HG02759 (cell line): ENCODE data around the gene HESX1.

Experiments used
- ATAC-seq: cut with Tn5 transposase; IDR thresholded peaks from one replicate; pipeline ENCODE4 v1.9.1; 2021; ENCODE audit warnings: mild to moderate bottlenecking, moderate library complexity; ENCODE audit not compliant: unreplicated experiment

HESX1 gene

DNA sequence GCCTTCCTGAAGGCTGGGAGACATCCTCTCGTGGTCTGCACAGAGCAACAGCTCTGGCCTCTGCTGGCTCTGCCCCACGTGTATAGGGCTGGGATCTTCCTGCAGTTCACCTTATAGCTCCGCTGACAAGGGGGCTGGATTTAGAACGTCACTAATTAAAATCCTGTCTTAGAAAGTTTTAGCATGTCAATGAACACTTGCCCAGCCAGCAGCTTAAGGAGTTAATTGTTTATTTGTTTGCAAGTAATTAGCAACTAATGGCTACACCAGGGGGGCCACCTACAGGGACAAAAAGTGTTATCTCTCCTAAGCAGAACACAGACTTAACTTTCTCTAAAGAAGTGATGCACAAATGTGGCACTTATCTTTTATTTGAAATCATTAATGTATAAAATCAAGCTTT lies at the start of gene HESX1:
TSS of gene HESX1 (minus strand) at position 84 of the 403 bp plus-strand sequence. CDS start at position 24, 60 bp downstream.
- ATAC-seq = no peak

DNA sequence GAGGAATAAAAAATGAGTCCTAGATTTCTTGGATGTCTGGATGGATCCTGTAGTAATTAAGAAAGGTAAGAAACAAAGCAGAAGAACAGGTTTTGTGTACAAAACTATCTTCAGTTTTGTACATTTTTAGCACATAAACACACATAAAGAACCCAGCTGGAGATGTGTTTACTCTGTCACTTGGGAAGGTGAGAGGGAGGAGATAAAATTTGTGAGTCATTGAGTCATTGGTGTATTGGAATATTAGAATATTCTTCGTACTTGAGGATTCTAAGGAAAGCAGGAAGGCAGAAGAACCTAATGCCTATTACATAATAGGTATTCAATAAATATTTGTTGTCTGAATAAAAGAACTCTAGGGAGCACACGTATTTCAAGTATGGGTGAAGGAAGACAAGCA lies 45.2 kb upstream of the HESX1 start:
- ATAC-seq = no peak

DNA sequence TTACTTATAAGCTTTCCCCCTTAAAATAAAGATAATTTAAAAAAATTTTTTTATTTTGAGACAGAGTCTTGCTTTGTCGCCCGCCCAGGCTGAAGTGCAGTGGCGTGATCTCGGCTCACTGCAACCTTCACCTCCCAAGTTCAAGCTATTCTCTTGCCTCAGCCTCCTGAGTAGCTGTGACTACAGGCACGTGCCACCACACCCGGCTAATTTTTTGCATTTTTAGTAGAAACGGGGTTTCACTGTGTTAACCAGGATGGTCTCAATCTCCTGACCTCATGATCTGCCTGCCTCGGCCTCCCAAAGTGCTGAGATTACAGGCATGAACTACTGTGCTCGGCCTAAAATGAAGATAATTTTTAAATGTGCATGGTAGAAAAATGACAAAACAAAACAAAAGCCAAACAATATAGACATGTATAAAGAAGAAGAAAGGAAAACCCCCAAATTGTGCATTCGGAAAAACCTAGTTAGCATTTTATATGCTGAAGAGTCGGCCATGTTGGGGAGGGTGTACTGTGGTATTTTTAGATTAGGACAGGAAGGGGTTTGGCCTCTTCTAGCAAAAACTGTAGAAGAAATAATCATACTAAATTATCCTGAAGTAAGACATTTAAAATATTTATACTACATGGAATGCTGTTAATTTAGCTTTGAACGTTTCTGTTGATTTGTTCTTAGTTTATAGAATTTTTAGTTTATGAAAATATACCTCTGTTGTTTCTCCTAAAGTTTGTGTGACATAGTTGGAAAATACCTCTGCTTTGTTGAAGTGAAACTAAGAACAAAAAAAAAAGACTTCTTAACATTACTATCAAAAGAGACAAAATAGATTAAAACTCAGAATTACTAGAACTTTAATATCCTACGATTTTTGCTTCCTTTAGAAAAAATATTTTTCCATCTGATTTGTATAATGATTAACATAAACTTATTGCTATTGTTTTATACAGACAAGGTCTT lies 35.1 kb upstream of the HESX1 start:
- ATAC-seq = no peak

DNA sequence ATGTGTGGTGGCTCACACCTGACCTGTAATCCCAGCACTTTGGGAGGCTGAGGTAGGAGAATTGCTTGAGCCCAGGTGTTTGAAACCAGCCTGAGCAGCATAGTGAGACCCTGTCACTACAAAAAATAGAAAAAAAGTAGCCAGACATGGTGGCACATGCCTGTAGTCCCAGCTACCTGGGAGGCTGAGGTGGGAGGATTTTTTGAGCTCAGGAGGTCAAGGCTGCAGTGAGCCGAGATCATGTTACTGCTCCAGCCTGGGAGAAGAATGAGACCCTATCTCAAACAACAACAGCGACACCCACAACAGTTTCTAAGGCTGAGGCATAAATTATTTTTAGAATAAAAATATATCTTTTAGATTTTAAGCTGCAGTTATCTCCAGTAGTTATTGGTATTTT lies 34.0 kb upstream of the HESX1 start:
- ATAC-seq = no peak

DNA sequence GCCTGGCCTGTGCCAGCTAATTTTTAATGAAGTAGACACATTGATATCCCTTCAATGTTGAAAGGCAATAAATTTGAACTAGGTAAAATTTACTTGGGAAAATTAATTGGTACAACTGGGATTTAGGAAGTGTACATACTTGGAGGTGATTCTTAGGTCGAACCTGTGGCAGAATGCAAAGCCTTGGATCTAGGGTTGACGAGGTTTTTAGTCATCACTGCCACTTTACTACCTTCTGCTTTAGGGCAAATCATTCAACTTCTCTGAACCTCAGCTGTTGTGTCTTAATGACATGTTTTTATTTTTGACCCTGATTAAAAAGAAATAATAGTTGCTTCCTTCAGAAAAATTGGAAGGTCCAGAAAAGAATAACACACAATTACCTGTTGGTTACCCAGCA lies 30.2 kb upstream of the HESX1 start:
- no peak for ATAC-seq

DNA sequence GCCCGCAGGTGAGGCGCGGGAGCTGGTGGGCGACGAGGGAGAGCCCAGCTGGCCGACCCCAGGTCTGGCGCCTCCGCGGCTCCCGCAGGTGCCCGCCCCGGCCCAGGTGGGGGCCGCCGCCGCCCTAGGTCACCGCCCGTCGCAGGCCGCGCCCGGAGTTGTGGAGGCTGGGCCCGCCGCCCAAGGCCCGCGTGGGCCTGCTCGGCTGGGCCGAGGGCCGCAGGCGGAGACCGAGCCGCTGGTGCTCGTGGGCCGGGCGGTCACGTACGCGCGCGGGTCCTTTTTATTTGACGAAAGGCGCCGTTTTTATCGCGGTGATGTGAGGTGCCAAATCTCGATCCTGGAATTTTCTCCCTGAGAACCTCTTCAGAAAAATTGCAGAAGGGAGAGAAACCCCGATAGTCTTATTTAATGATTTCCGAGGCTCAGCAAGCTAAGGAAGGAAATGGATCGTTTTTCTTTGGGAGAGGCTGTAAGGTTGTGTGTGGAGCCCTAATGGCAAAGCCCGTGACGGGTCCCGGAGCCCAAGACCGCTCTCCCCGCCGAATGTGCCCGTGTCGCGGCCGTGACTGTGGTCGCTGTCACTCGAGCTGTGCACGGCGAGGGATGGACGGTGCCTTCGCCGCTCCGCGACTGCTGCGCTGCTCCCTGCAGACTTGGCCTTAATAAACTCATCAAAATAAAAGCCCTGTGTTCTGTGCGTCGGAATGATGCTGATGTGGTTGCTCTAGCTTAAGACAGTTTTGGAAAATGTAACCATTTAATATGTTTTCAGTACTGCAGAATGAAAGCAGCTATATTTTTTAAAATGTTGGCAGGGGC lies 28.4 kb upstream of the HESX1 start:
- peak; percentile 40 for ATAC-seq

DNA sequence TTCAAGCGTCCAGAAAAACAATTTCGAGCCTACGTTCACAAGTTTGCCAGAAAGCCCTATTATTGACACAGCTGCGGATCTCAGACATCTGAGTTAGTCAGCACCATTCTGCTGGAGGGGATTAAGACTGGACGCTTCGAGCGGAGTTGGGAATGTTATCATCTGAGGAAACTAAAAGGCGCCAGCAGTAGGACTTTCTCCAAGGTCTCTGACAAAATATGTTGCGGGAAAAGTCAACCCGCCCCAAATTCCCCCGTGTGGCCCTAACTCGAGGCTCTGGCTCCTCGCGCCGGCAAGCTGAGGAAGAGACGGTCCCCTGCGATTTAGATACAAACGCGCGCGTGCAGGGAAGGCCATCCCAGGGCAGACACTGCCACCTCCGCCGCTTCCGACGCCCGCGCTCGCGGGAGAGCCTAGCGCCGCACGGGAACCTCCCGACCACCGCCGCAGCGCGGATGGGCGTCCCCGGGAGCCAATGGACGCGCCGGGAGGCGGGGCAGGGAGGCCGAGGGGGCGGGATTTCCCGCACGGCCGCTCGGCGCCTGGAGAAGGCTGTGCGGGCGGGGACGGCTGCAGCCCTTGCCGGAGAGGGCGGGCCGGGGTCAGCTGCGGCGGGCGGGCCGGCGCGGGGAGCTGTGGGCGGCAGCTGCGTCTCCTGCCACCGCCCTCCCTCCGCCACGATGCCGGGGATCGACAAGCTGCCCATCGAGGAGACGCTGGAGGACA lies 27.6 kb upstream of the HESX1 start, which contains the start of gene APPL1:
TSS of gene APPL1 (plus strand) at position 526 of the 726 bp plus-strand sequence. CDS start at position 681, 155 bp downstream.
- ATAC-seq = peak; percentile 94

DNA sequence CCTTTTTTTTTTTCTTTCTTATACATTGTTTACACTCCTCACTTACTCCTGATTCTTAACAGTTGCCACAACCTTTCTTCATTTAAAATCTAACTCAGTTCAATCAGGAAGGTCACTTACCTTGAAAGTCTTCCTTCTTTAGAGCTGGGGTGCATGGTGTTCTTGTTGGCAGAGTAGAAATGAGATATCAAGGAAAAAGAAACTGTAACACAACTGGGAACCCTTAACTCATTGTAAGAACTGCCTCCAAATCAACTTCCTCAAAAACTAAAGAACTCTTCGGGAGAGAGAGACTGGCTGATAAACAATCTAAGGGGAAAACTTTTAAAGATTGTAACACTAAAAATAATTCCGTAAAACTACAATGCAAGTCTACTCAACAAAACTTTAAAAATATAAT lies 26.4 kb upstream of the HESX1 start:
- ATAC-seq = no peak

DNA sequence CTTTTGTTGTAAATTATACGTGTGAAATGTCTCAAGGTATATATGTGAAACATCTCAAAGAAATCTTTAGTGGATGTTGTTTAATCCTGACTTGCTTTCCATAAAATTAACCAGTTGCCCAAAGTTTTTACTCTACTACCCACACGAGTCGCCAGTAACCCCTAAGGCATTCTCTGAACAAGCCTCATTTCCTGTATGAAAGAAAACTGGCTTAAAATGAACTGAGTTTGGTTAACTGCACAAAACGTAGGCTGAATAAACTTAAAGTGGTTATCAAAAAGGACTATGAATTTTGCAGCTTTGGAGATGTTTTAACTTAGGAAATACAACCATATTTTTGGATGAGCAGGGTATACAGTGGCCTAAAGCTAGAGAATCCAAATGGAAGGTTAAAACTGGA lies 25.1 kb upstream of the HESX1 start:
- ATAC-seq = no peak

DNA sequence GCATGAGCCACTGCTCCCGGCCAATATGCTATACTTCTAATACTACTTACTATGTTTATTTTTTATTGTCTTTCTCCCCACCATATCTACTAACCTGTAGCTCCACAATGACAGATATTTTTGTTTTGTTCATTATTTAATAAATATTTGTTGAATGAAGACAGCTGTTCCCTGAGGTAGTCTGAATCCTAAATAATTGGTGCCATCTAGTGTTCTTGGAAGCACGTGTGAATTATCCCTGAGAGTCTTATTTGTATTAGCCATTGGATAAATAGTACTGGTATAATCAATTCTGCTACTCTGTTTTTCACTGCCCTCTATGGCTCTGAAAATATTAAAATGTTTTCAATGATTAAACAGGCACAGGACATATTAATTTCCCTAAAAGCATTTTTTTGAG lies 22.1 kb upstream of the HESX1 start:
- ATAC-seq = no peak

DNA sequence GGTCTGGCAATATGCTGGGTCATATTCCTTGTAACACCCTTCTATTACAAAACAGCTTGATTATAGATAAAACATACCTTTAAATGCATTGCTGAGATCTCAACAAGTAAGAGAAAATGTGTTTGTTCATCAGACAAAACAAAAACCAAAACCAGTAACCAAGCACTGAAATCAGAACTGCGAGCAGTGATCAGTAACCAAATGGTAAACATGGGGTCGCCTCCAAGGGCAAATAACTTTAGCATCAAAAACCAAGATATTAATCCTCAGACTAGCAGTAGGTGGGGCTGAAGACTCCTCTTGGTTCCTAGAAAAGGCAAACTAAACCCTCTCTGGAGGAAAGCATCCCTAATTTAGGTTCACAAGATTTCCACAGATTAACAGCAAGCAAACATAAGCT lies 6.6 kb upstream of the HESX1 start:
- ATAC-seq = no peak

DNA sequence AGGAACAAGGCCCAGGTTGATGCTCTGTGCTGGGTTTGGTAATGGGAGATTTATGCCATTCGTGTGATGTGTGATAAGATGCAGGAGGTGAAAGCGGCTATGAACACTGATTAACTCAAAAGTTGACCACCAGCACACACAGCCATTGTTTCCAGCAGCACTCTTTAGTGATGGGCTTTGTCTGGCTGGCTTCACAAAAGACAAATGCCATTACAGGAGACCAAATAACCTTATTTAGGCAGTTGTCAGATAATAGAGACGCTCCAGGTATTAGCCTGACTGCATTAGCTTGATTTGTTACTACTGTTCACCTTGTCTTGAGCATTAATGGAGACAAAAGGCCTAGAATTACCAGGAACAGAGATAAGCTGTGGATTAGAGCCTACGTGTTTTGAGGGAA lies 5.1 kb downstream of the HESX1 start:
- no peak for ATAC-seq

DNA sequence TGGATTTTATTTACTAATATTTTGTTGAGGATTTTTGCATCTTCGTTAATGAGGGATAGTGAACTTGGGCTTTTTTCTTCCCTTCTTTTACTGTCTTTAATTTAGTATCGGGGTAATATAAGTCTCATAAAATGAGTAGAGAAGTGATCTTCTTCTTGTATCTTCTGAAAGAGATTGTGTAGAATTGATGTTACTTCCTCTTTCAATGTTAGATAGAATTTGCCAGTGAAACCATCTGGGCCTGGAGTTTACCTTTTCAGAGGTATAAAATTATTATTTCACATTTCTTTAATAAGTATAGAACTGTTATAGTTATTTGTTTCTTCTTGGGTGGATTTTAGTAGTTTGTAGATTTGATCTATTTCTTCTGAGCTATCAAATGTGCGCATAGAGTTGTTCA lies 7.8 kb downstream of the HESX1 start:
- ATAC-seq = no peak

DNA sequence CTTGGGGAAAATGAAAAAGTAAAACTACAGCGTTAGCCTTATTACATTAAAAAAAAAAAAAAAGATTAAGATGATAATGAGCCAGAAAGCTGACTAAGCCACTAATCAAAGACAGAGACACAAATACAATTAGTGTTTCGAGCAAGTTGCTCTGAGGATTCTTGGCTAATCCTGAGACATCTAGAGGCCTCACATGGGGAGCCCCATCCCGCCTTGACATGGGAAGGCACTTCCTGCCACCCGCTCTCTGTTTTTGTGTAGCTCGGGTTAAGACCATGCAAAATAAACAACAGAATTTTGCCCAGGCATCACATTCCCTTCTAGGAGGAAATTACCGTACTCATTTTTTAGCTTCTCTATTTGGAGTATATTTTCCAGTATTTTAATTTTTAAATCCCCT lies 15.3 kb downstream of the HESX1 start:
- no peak for ATAC-seq

DNA sequence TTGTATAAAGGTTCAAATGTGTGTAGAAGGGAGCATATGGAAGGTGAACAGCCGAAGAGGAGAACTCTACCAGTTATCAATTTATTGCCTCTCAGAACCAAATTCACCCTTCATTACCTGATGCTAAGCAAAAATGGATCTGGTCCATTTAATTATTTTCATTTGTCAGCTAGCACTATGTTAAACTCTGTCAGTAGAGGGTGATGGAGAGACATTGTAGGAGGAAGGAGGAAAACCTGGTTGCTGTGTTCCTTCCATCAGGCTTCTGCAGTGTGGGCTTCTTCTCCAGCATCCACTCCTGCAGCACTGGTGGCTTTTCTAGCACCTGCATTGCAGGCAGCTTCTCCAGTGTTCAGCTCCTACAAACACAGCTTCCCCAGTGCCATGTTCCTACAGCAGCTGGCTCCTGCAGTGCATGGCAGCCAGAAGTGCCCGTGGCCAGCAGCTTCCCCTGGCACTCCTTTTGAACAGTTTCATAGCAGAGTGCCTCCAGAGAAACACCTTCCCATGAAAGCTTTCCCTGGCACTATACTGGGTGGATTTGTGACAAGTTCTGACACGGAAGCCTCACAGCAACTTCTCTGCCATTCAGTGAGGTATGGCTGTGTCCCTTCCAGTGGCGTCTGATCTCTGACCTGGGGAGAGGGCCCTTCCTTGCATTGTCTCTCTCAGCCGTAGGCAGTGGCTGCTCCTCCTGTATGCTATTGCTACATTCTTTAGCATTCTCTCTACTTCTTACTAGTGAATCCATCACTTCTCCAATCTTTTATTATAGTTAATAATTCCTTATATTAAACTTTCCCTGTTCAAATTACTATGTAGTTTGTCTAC lies 20.0 kb downstream of the HESX1 start:
- no peak for ATAC-seq

DNA sequence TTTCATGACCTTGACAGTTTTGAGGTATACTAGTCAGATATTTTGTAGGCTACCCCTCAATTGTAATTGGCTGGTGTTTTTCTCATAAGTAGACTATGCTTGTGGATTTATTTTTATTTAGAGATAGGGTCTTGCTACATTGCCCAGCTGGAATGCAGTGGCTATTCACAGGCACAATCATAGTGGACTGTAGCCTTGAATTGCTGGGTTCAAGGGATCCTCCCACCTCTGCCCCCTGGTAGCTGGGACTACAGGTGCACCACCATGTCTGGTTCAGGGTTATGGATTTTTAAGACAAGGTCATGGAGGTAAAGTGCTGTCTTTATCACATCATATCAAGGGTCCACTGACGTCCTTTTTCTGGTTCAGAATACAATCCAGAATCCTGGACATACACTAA lies 23.7 kb downstream of the HESX1 start:
- ATAC-seq = no peak

DNA sequence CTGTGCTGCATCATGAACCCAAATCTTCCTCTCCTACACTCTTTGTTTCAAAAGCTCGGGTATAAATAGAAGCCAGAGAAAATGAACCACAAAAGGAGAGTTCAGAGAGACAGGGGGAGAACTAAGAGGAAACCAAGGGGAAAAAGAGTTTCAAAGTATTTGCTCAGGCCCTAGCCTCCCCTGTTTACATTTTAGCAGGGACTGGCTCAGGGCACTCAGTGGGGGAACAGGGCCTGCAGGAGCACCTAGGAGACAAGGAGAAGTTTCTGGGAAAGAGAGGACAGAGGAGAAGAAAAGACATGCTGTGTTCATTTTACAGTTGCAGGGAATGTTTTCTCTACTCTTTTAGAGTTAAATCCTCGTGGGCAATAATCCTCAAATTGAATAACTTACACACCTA lies 26.1 kb downstream of the HESX1 start:
- no peak for ATAC-seq

DNA sequence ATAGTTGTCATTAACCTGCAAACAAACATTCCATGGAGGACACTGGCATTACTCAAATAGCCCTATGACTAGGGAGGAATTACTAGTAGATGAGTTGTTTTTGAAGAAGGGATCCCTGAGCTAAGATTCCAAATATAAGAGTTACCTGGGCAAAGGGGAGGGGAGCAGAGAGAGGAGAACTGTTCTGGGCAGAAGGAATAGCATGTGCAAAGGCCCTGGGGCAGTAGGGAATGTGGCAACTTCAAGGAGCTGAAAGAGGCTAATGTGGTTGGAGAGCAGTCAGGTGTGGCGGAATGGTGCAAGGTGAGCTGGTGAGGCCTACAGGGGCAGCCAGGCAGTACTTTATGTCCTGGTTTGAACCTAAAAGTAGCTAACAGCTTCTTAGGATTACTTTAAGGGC lies 28.8 kb downstream of the HESX1 start:
- ATAC-seq = no peak

DNA sequence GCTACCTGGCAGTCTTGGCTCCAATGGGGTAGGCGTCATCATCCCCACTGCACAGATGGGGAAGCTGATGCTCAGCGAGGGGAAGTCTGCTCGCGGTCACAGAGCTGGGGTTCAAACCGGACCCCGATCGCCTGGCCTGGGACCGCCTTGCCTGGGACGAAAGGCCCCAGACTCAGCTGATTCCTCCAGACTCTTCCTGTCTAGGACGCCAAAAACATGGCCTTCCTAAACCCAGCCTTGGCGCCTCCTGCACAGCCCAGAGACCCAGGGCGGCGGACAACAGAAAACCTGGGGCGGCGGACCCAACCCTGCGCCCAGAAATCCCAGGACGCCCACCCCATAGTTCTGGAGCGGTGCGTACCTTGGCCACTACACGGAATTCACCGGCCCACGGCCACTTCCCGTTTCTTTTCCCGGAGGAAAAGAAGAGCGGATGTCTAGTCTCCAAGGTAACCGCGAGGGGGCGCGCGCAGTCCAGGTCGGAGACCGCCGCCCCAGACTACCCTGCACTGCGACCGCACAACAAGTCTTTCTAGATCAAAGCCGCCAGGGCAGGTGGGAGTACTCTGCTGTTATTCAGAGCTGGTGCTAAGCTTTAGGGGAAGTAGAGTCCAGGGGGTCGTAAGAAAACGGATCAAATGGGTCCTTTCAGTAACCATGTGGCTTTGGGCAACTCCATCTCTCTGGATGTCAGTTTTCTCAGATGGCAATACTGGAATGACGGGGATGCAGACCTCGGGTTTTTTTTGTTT lies 29.7 kb downstream of the HESX1 start:
- peak; percentile 70 for ATAC-seq

DNA sequence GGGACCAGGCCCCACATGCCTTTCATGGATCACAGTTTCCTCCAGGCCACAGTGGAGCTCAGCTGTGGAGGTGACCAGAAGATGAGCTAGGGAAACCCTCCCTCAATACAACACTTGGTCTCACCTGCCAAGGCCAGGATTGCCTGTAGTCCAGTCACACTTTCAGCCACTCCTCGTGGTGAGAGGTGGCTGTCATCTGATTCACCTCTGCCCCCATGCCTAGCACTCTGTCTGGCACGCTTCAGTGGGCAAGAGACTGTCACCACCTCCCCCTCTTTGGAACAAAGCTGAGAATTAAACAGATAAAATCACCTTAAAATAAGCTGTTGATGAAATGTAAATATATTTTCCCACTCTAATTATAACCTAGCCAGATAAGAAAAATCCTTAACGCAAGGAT lies 30.7 kb downstream of the HESX1 start:
- no peak for ATAC-seq
